Adrenal gland (tissue), 5 donors: ENCODE data around the gene FHL1.

Source experiments
- CTCF ChIP-seq, 6 experiments: fragments of 450-650 bp in 4 of 6; fragments of 200-600 bp in 2 of 6; sonication (generic) in 1 of 6; IDR thresholded peaks; 1 replicate in 5 of 6; 2 replicates in 1 of 6; pipeline versions ENCODE4 v1.5.1 to v1.8.0; 2016 to 2021; ENCODE audit warnings: antibody characterized with exemption in 6 of 6, mild to moderate bottlenecking in 2 of 6, moderate library complexity in 1 of 6
- POLR2A ChIP-seq, 2 donors: fragments of 450-650 bp; IDR thresholded peaks; one replicate each; pipeline ENCODE4 v1.6.1; 2017; ENCODE audit warnings: antibody characterized with exemption in 2 of 2, mild to moderate bottlenecking in 2 of 2, moderate library complexity in 1 of 2
- donor health status: DM: no; HTN: no; CAD: no.

- TF ChIP-seq CTCF (IDR thresholded peaks at IDR 0.05), result no peak
- no peak for TF ChIP-seq POLR2A (IDR thresholded peaks at IDR 0.05)
These were observed 35.8 kb downstream of the FHL1 start for GRCh38 chrX:136183172-136183571.
